CD1c-positive myeloid dendritic cell (primary cell): Measurements from ENCODE around the gene STYXL1.
"Not testable (repeated sequence)": the region's sequence is repeated elsewhere in the genome, so short reads cannot be mapped to it uniquely, and the experiment has no call there.

Experiments used
- DNase-seq: peaks from one replicate; pipeline ENCODE4 v3.0.0-alpha.2; 2016; ENCODE audit errors: extremely low spot score

The STYXL1 gene, protein sequence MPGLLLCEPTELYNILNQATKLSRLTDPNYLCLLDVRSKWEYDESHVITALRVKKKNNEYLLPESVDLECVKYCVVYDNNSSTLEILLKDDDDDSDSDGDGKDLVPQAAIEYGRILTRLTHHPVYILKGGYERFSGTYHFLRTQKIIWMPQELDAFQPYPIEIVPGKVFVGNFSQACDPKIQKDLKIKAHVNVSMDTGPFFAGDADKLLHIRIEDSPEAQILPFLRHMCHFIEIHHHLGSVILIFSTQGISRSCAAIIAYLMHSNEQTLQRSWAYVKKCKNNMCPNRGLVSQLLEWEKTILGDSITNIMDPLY

DNA sequence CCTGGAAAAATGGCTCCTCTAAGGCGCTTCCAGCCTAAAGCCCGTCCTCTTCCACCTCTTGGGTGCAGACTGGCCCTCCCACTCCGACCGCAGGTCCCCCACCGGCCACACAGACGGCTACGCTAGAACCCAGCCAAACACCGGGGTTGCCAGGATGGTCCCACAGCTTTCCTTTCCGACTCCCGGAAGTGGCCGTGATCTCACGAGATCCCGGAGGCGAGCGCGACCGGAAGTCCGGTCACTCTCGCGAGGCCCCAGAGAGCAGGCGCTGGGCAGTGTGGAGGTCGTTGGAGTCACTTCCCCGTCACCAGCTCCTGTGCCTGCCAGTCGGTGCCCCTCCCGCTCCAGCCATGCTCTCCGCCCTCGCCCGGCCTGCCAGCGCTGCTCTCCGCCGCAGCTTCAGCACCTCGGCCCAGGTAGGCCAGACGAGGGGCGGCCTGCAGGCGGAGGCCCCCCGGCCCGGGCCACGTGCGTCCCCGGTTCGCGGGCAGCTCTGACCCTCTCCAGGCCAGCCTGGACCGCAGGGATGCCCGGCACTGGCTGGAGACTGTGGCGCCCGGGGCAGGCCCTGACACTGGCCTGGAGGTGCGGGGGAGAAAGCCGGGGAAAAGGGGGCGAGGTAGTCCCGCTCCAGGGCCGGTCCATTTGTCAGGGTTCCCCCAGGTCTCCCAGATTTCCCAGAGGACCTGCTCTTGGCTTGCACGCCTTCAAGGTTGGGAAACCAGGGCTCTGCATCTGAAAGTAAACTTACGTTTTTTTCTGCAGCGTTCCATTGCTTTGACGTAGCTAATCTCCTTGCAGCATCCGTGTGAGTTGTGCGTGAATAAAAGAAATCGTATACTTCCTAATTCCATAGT is at the start of gene STYXL1, which contains the start of gene MDH2:
Gene STYXL1 (minus strand): TSS at position 190 of the 857 bp plus-strand sequence. CDS start 17,477 bp downstream, outside the sequence.
Gene MDH2 (plus strand): TSS at position 296 of the 857 bp plus-strand sequence. CDS start 55 bp downstream, at position 351.
- peak; percentile 97 for DNase-seq

DNA sequence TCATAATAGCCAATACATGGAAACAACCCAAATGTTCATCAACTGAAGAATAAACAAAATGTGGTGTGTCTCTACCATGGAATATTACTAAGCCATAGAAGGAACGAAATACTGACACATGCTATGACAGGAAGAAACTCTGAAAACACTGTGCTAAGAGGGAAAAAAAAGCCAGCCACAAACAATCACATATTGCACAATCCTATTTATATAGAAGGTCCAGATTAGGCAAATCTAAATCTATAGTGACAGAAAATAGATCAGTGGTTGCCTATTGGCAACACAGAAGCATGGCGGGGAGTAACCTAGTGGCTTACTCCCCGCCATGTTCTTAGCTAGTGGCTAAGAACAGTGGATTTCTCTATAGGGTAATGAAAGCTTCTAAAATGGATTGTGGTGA is 48.1 kb upstream of the STYXL1 start:
- no peak for DNase-seq

DNA sequence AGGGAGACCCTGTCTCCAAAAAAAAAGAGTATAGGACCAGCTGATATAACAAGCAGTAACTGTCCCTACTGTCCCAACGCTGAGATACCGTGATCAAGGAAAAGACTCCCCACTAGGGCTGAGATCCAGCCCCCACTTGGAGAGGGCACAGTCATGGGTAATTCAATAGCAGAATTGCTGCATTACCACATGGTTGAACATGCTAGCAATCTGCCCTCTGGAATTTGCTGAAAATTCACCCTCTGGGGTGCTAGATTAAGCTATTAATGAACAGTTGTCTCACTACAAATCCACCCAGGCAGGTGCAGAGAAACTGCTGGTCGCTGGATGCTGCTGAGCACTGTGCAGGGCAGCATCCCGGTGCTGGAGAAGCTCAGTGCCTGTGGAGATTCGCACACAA is 46.5 kb upstream of the STYXL1 start:
- not testable (repeated sequence) for DNase-seq

DNA sequence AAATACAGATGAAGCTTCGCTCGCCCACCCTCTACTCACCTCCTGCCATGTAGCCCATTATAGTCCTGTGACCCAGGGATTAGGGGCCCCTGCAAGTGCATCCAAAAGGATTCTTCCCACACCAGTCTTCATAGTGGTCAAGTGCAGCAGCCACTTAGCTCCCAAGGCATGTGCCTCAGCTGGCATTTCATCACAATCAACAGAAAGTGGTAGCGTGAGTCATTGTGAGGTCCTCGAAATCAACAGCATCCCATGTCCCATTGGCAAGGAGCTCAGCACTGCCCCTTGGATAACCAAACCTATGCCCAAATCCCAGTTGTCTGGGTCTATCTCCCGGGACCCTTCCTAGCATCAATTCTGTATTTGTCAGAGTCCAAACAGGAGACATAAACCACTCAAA is 45.7 kb upstream of the STYXL1 start:
- not testable (repeated sequence) for DNase-seq

DNA sequence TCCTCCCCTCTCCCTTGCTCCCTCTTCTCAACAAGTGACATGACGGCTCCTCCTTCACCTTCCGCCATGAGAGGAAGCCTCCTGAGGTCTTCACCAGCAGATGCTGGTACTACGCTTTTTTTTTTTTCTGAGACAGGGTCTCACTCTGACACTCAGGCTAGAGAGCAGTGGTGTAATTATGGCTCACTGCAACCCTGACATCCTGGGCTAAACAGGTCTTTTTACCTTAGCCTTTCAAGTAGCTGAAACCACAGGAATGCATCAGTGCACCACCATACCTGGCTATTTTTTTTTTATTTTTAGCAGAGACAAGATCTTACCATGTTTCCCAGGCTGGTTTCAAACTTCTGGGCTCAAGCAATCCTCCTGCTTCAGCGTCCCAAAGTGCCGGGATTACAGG is 43.7 kb upstream of the STYXL1 start:
- DNase-seq = no peak

DNA sequence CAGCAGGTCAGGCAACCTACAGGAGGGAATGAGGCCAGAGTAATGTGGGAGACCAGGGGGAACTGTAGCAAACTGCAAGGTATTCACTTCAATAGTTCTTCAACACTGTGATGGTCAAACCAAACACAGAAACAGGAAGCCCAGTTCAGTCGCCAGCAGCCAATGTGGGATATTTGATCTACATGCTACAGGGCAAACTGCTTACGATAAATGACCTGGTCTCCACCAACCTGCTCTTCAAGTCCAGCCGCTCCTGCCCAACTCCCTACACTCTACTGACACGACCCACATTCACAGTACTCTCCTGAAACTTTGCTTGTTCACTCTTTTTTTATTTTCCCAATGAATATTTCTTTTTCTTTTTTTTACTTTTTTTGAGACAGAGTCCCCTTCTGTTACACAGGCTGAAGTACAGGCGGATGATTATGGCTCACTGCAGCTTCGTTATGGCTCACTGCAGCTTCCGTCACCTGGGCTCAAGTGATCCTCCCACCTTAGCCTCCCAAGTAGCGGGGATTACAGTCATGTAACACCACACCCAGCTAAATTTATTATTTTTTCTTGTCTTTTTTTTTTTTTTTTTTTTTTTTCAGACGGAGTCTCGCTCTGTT is 42.2 kb upstream of the STYXL1 start:
- DNase-seq = no peak

DNA sequence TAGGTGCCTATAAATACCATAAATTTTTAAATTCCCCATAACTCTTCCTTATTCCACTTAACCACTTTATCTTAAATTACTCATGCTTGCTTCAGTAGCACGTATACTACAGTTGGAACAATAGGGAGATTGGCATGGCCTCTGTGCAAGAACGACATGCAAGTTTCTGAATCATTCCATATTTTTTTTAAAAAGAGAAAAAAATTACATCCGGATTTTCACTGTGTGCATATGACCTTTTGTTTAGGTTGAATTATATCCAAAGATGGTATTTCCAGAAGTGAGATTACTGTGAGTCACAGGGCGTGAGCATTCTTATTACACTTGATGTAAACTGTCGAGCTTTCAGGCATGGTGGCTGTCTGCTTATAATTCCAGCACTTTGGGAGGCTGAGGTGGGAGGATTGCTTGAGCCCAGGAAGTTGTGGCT is 39.6 kb upstream of the STYXL1 start:
- peak; percentile 80 for DNase-seq

DNA sequence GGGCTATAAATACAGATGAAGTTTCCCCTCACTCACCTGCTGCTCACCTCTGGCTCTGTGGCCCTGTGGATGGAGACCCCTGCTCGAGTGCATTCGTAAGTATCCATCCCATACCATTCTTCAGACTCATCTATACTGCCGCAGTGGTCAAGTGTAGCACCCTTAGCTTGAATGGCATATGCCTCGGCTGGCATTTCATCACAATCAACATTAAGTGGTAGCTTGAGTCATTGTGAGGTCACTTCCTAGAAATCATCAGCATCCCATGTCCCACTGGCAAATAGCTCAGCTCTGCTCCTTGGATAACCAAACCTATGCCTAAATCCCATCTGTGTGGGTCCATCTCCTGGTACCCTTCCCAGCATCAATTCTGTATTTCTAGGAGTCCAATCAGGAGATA is 38.3 kb upstream of the STYXL1 start:
- DNase-seq = peak; percentile 21

DNA sequence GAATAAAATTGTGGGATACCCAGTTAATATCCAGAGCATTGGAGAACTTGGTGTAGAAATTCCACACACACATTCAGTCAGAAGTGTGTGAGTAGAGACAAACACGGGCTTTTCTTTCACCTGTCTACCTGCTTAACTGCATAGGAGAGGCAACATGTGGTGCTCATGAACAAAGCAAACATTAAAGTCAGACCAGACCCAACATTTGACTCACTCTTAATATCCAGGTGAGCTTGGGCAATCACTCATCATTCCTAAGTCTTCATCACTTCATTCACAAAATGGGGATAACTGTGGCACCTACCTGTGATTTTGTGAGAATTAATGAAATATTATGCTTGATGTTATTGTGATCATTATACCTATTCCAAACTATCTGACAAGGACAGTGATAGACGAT is 36.3 kb upstream of the STYXL1 start:
- DNase-seq = not testable (repeated sequence)

DNA sequence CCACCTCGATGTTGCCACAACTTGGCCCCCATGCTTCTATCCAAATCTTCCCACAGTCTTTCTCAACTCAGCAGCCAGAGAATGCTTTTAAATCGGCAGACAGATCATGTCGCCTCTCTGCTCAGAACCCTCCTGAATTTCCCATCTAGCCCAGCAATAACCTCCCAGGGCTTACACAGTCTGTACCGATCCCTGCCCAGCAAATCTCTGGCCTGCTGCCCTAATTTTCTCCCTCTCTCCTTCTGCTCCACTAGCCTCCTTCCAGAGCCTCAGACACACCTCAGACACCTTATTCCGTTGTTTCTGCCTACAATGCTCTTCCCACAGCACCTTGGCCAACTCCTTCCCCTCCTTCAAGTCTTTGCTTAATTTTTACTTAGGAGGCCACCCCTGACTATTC is 32.4 kb upstream of the STYXL1 start:
- DNase-seq = no peak

DNA sequence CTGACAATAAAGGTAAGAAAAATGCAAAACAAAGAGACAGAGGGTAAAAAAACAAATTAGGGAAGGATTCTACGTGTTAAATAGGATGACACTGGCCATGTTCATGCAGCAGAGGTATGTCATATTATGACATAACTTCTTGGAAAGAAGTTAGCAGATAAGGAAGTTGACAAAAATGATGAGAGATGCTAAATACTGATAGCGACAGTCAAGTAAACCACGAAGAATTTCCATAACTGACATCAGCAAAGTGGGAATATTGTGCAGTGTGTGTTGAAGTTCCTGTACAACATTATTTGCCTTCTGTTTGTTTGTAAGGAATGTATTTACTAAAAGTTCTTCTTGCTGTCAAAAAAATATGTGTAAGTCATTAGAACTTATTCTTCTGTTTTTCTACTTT is 29.6 kb upstream of the STYXL1 start:
- peak; percentile 59 for DNase-seq

DNA sequence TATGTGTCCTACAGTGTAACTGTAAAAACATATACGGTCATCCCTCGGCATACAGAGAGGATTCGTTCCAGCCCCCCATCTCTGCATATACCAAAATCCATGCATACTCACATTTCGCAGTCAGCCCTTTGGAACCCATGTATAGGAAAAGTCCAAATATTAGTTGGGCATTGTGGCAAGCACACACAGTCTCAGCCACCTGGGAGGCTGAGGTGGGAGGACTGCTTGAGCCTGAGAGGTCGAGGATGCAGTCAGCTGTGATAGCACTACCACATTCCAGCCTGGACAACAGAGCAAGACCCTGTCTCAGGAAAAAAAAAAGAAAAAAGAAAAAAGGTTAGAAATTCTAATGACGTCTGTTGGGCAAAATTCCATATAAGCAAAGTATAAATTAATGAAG is 29.2 kb upstream of the STYXL1 start:
- DNase-seq = no peak

DNA sequence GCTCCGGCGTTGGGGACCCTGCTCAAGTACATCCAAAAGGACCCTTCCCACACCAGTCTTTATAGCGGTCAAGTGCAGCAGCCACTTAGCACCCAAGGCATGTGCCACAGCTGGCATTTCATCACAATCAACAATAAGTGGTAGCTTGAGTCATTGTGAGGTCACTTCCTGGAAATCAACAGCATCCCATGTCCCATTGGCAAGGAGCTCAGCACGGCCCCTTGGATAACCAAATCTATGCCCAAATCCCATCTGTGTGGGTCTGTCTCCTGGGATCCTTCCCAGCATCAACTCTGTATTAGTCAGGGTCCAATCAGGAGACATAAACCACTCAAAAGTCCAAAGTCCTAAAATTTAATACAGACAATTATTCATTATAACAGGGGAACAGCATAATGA is 27.2 kb upstream of the STYXL1 start:
- DNase-seq = no peak

DNA sequence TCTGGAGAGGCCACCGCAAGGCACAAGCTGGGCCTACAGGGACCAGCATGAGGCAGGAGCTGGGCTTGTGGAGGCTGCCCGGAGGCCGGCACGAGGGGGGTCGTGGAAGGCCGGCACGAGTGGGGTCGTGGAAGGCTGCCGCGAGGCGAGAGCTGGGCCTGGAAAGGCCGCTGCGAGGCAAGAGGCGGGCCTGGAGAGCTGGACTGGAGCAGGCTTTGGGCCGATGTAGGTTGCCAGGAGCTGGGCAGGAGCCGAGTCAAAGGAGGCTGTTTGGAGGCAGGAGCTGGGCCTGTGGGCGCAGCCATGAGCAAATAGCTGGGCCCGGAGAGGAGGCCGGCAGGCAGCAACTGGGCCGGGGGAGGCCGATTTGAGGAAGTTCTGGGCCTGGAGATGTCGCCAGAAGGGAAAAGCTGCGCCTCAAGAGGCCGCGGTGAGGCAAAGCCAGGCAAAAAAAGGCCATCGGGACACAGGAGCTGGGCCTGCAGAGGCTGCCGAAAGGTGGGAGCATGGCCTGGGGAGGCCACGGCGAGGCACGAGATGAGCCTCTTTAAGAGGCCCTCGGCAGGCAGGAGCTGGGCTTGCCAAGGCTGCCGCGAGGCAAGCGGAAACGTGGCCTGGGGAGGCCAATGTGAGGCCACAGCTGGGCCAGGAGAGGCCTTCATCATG is 26.6 kb upstream of the STYXL1 start:
- no peak for DNase-seq

DNA sequence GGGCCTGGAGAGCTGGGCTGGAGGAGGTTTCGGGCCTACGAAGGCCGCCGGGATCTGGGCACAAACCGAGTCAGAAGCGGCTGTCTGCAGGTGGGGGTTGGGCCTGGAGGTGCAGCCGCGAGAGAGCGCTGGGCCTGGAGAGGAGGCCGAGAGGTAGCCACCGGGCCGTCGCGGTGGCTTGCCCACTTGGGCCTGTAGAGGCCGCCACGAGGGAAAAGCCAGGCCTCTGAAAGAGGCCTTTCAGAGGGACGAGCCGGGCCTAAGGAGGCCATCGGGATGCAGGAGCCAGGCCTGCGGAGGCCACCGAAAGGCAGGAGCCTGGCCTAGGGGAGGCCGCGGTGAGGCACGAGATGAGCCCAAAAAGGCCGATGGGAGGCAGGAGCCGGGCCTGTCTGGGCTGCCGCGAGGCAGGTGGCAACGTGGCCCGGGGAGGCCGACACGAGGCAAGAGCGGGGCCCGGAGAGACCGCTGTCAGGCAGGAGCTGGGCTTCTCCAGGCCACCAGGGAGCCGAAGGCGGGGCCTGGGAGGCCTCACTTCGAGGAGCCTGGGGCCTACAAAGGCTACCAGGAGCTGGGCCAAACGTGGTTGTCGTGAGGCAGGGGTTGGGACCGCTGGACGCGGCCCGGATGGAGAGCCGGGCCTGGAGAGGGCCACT is 25.7 kb upstream of the STYXL1 start:
- DNase-seq = no peak

DNA sequence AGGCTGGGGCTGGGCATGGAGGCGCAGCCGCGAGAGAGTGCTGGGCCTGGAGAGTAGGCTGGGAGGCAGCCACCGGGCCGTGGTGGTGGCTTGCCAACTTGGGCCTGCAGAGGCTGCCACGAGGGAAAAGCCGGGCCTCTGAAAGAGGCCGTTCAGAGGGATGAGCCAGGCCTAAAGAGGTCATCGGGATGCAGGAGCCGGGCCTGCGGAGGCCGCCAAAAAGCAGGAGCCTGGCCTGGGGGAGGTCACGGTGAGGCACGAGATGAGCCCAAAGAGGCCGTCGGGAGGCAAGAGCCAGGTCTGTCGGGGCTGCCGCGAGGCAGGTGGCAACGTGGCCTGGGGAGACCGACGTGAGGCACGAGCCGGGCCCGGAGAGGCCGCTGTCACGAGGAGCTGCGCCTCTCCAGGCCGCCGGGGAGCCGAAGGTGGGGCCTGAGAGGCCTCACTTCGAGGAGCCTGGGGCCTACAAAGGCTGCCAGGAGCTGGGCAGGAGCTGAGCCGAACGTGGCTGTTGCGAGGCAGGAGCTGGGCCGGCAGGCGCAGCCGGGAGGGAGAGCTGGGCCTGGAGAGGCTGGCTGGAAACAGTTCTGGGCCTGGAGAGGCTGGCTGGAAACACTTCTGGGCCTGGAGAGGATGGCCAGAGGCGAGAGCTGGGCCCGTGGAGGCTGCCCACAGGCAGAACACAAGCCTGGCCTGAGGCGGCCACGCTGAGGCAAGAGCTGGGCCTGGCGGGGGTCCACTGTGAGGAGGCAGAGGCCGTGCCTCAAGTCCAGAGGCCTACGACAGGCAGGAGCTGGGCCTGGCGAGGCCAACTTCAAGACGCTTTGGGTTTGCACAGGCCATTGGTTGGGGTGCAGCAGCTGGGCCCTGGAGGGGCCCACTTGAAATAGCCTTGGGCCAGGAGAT is 24.7 kb upstream of the STYXL1 start:
- no peak for DNase-seq

DNA sequence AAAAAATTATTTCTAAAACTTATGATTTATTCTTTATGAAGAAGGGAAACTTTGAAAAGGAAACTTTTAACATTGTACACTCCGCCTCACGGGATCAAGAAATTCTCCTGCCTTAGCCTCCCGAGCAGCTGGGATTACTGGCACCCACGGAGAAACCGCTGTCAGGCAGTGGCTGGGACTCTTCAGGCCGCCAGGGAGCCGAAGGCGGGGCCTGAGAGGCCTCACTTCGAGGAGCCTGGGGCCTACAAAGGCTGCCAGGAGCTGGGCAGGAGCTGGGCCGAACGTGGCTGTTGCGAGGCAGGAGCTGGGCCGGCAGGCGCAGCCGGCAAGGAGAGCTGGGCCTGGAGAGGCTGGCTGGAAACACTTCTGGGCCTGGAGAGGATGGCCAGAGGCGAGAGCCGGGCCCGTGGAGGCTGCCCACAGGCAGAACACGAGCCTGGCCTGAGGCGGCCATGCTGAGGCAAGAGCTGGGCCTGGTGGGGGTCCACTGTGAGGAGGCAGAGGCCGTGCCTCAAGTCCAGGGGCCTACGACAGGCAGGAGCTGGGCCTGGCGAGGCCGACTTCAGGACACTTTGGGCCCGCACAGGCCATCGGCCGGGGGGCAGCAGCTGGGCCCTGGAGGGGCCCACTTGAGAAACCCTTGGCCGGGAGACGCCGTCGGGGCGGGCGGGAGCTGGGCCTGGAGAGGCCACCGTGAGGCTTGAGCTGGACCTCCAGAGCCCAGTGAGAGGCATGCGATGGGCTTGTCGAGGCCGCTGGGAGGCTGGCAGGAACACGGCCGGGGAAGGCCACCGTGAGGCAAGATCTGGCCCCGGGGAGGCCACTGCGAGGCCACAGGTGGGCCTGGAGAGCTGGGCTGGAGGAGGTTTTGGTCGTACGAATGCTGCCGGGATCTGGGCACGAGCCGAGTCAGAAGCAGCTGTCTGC is 23.8 kb upstream of the STYXL1 start:
- DNase-seq = no peak

DNA sequence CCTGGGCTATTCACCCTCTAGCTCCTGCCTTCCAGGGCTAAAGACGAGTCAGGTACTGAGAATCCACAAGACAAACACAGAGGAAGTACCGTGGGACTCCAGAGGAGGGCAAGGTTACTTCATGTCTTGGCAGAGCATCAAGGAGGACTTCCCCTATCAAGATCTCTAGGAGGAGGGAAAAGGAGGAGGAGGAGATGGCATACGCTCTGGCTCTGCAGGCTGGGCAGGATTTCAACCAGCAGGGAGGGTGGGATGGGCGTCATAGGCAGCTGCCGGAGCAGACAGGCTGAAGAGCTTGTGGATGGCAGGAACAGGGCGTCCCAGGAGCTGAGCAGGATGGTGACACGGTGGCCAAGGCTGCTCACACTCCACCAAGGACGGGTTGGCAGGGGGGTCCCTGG is 21.4 kb upstream of the STYXL1 start:
- DNase-seq = peak; percentile 75
